Dedifferentiated amniotic fluid mesenchymal stem cell (primary cell): ENCODE results near the gene CPNE2.

Experiments
- DNase-seq: peaks from one replicate; pipeline ENCODE4 v3.0.0-alpha.2; 2016; ENCODE audit errors: extremely low spot score

CPNE2 gene

GRCh38 chr16:57123974-57124674, 31.7 kb downstream of the CPNE2 start:
- DNase-seq = no peak

GRCh38 chr16:57125376-57125775, 33.0 kb downstream of the CPNE2 start:
- no peak for DNase-seq

GRCh38 chr16:57125969-57126368, 33.6 kb downstream of the CPNE2 start:
- DNase-seq = no peak

GRCh38 chr16:57126411-57126810, 34.0 kb downstream of the CPNE2 start:
- no peak for DNase-seq

GRCh38 chr16:57127037-57127763, 34.8 kb downstream of the CPNE2 start:
- no peak for DNase-seq

GRCh38 chr16:57127836-57128235, 35.5 kb downstream of the CPNE2 start:
- DNase-seq = no peak

- no peak for DNase-seq
Observed at GRCh38 chr16:57128771-57129389, 36.5 kb downstream of the CPNE2 start.

- no peak for DNase-seq
Observed at GRCh38 chr16:57130950-57131321, 38.6 kb downstream of the CPNE2 start.

GRCh38 chr16:57131351-57131970, 39.1 kb downstream of the CPNE2 start:
- no peak for DNase-seq

- DNase-seq = no peak
Observed at GRCh38 chr16:57132470-57132869, 40.1 kb downstream of the CPNE2 start.

GRCh38 chr16:57133031-57133430, 40.6 kb downstream of the CPNE2 start:
- no peak for DNase-seq

GRCh38 chr16:57133886-57134285, 41.5 kb downstream of the CPNE2 start:
- DNase-seq = no peak

- DNase-seq = no peak
Observed at GRCh38 chr16:57134982-57135381, 42.6 kb downstream of the CPNE2 start.

GRCh38 chr16:57137043-57137442, 44.7 kb downstream of the CPNE2 start:
- no peak for DNase-seq

- DNase-seq = no peak
Observed at GRCh38 chr16:57137566-57138273, 45.3 kb downstream of the CPNE2 start.

- DNase-seq = no peak
Observed at GRCh38 chr16:57138281-57138935, 46.0 kb downstream of the CPNE2 start.

- DNase-seq = no peak
Observed at GRCh38 chr16:57140931-57141668, 48.7 kb downstream of the CPNE2 start.

GRCh38 chr16:57141822-57142631, 49.6 kb downstream of the CPNE2 start:
- no peak for DNase-seq

GRCh38 chr16:57143149-57143921, 51.0 kb downstream of the CPNE2 start:
- DNase-seq = no peak
